CD4-positive, alpha-beta T cell treated with Interleukin-17A for 4 hours (primary cell): ENCODE results near the gene ZNF232.
"Not testable (repeated sequence)": the region's sequence is repeated elsewhere in the genome, so short reads cannot be mapped to it uniquely, and the experiment has no call there.

ENCODE experiments used
- DNase-seq: peaks from one replicate; pipeline ENCODE4 v3.0.0-alpha.2; 2020; ENCODE audit warnings: mixed read lengths

The ZNF232 gene

GRCh38 chr17:5092218-5093010 is 19.3 kb downstream of the ZNF232 start:
- no peak for DNase-seq

GRCh38 chr17:5080591-5080990 is 31.1 kb downstream of the ZNF232 start:
- DNase-seq: no peak

DNA sequence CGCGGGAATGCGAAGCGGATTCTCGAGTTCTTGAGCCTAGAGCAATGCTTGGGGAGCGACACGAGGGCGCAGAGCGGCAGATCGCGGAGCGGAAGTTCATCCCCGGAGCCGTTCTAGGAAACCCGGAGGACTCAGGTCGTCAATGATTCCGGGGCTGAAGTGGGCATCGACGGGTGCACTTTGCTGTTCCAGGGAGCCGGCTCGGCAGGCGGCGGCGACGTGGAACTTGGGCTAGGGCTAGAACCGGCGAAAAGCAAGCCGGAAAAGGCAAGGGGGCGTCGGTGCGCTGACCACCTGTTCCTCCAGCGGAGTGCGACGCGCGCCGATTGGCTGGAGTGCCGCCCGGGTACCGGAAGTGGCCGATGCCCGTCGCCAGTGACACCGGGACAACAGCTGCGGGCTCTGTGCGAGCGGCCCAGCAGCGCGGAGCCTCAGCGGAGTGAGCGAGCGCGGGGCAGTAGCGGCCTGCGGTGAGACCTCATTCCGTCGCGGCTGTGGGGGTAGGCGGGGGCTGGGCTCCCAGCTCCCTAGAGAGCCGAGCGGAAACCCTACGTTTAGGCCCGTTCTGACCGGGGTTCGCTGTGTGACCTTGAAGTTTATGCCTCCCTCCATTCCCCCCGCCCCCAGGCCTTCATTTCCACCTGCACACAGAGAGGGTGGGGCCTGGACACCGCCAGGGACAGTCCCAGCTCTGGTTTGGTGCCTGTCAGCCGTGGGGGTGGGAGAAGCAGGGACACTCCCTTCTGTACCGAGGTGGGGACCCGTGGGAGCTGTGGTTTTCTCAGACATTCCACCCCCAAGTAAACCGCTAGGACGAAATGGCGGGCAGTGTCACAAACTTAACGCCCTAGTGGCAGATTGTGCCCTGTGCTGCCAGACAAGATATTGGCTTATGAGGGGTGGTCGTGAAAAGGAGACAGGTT is 33.3 kb downstream of the ZNF232 start, which contains the start of gene ZFP3:
TSS of gene ZFP3 (plus strand) at position 362 of the 923 bp plus-strand sequence. CDS start 13,038 bp downstream, outside the sequence.
- DNase-seq: peak; percentile 81

- no peak for DNase-seq
These were observed 33.9 kb downstream of the ZNF232 start for GRCh38 chr17:5077781-5078105.

DNA sequence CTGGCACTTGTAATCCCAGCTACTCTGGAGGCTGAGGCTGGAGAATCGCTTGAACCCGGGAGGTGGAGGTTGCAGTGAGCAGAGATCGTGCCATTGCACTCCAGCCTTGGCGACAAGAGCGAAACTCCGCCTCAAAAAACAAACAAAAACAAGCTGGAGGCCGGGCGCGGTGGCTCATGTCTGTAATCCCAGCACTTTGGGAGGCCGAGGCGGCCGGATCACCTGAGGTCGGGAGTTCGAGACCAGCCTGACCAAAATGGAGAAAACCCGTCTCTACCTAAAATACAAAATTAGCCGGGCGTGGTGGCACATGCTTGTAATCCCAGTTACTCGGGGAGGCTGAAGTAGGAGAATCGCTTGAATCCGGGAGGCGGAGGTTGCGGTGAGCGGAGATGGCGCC is 34.4 kb downstream of the ZNF232 start:
- not testable (repeated sequence) for DNase-seq

GRCh38 chr17:5075472-5075871 is 36.2 kb downstream of the ZNF232 start:
- not testable (repeated sequence) for DNase-seq

DNA sequence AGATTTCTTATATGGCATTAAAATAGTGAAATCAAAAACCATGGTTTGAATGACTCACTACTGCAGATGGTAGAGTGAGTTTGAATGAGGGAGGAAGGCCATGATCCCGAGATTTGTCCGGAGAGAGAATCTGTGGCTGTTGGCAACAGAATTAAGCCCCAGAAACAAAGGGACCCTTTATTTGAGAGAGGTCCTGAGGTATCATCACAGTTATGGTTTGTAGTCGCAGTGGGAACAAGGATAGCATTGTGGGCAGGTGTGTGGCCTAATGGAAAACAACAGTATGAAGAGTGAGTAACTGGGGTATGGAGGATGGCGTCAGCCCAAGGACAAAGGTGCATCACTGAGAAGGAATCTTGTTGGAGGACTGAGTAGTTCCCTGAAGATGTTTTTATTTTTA is 42.0 kb downstream of the ZNF232 start:
- DNase-seq: no peak

DNA sequence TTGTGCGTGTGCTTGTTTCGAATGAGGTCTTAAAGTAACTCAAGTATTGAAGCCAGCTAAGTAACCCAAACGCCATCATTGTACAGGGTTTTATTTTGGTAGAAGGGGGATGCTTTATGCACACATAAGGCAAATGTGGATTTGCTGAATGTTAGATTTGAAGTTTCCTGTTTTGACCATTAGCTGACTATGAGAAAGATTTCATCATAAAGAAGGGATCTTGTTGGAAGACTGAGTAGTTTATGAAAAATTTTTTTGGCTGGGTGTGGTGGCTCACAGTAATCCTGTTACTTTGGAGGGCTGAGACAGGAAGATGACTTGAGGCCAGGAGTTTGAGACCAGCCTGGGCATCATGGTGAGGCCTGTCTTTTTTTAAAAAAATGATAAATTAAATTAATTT is 43.4 kb downstream of the ZNF232 start:
- no peak for DNase-seq

DNA sequence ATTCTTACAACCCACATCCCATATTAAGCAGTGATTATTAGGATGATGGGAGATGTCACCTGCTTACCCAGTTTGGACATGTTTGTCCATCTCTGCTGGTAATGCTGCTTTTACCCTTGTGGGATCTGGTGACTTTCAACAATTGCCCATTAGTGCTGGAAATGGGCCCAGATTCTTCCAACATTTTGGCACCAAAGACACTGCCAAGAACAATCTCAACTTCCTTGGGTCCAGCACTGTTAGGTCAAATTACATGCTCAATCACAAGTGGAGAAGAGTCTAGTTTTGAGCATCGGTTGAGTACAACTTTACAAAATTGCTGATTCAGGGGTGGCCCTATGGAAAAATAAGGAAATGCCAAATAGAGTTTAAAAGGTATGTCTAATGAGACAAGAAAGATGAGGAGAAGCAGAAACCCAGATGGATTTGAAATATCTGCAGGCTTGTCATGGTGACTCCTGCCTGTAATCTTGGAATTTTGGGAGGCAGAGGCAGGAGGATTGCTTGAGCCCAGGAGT is 46.4 kb downstream of the ZNF232 start:
- no peak for DNase-seq
